GM21423 (cell line): ENCODE data around the gene TACR1.
"Not testable (repeated sequence)": the region's sequence is repeated elsewhere in the genome, so short reads cannot be mapped to it uniquely, and the experiment has no call there.

Experiments used
- ATAC-seq: cut with Tn5 transposase; IDR thresholded peaks from one replicate; pipeline ENCODE4 v1.9.1; 2021; ENCODE audit warnings: mild to moderate bottlenecking, moderate library complexity; ENCODE audit not compliant: unreplicated experiment

TACR1 gene

DNA sequence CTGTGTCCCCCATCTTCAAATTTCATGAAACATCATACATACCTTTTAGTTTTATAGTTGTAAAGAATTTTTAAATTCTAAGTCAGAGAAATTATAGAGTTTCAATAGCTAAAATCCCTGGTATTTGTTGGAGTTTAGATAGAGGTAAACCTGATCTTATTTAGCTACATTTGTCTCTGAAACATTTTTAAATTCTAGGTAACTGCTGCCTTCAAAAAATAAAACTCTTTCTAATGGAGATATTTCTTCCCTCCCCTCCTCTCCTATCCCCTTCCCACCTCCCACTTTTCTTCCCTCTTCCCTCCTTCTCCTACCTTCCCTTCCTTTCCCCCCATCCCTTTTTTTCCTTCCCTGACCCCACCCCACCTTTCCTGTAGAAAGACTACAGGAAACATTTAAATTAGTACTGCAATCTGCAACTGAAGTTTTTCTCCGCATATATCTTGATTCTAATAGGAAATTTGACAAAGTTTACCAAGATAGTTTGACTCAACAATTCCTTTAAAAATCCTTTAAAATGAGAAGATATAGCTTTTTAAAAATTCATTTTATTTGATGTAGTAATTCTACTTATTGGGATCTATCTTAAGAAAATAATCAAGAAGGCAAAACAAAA is 4.1 kb downstream of the TACR1 start:
- no peak for ATAC-seq

DNA sequence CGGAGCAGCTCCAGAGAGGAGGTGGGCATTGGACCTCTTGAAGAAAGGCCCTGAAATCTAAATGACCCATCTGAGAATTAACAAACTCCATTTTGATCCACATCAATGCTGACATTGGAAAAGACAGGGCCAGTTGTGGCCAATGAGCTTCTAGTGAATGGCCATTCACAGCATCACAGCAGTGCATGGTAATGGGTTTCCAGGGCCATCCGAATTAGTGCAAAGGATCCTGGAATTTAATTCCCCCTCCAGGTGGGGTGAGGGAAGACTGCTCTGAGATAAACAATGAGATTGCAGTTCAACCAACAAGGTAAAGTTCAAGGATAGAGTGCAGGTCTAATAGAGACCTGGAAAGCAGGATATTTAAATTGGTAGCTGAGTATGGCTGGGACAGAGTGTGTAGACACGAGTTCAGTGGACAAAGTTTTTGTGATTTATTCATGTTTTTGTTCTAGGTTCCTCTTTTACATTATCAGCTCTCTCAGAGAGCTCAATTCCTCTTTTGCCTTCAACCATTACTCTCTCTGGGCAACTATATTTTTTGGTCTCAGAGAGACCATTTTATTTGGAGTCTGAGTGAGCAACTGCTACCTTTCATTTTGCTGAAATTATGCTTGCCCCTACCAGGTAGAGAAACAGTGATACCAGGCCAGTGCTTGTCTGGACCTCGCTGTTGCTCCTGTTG is 5.0 kb downstream of the TACR1 start:
- no peak for ATAC-seq

DNA sequence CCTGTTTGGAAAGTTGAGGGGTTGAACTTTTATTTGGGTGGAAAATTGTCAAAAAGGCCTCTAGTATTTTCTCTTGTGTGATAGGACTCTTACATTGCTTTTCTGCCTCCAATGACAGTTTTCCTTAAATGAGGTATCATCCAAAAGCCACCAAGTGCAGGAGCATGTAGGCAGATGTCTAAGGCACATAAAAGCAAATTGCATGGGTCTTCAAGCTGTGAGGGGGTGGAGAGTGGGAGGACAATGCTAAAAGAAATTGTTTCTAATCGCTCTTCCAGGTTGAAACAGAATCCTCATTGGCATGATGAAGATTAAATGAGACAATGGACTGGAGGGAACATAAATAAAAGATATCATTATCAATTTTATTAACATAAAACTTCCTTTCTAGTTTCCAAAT is 6.8 kb downstream of the TACR1 start:
- ATAC-seq: no peak

DNA sequence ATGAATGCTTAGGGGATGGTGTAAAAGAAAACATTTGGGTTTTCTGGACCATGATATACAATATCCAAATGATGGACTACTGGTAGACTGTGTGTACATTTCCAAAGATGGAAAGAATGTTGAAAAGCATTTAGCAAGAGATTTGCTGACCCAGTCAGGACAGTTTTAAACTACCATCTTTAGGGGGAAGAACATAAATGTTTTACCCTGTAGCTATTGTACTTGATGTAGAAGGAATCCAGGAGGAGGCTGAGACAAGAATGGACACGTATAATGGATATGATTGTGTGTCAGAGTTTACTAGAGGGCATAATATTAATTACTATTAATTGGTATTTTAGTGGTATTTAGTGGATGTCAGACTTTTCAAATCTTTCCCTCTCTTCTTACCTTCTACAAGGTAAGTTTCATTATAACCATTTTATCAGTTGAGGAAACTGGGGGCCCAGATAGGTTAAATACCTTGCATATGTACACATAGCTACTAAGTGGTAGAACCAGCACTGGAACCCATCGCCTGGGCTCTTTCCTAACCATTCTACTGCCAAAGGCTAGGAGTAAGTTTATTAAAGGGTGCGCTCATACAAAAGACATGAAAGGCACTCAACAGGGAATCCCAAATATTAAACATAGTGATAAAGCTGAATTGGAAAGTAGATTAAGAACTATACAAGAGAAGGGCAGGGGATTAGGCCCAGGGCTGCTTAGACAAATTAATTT is 8.9 kb downstream of the TACR1 start:
- no peak for ATAC-seq

DNA sequence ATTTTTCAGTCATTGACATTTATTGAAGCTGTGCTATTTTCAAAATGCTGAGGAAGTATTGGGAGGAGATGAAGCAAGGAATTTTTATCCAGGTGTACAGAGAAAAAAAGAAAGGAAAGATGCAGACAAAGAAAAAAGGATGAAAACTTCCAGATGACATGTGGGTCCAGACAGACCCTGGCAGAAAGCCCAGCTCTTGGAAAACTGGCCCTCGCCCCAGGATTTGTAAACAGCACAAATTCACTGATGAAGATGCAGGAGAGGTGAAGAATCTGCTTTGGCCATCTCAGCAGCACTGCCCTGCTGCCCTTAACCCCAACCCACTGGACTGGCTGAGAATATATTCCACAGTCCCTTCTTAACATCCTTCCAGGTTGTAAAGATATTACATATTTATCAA is 12.5 kb downstream of the TACR1 start:
- no peak for ATAC-seq

DNA sequence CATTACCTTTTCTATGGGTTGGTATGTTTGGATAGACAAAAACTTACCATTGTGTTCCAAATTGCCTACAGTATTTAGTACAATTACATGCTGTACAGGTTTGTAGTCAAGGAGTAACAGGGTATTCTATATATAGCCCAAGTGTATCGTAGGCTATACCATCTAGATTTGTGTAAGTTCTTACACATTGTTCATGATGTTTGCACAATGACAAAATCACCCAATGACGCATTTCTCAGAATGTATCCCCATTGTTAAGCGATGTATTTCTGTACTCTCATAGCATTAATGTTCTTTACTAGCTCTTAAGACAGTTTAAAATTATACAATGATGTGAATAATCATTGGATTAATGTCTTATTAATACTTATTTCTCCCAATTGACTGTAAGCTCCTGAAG is 16.7 kb downstream of the TACR1 start:
- no peak for ATAC-seq

DNA sequence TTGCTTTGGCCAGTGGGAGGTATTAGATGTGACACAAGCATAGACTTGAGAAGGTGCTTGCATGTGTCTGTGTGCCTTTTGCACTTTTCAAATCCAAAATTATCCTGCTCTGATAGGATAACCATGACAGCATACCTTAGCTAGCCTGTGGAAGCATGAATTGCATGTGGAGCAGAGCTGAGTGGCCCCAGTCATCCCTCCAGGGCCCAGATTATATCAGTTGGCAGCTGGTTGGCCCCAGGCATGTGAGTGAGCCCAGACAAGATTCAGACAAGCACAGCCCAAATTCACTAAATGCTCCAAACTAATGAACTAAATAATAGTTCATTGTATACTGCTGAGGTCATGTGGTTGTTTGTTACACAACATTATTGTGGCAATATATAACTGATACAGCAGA is 18.8 kb downstream of the TACR1 start:
- ATAC-seq: no peak

DNA sequence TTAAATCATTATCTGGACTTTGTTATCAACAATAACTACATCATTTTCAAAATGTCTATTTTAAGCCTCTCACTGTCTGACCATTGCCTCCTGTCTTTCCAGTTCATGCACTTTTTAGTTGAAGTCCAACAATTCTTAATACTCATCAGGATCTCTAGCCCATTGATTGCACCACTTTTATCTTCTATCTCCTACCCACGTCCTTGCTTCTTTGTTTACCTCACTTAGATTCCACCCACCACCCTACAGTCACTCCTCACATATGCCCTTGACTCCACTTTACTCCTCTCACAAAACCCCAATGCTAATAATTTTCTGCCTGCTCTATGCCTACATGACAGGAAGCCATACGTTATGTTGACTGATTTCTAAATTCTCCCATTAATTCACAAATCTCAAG is 21.9 kb downstream of the TACR1 start:
- no peak for ATAC-seq

DNA sequence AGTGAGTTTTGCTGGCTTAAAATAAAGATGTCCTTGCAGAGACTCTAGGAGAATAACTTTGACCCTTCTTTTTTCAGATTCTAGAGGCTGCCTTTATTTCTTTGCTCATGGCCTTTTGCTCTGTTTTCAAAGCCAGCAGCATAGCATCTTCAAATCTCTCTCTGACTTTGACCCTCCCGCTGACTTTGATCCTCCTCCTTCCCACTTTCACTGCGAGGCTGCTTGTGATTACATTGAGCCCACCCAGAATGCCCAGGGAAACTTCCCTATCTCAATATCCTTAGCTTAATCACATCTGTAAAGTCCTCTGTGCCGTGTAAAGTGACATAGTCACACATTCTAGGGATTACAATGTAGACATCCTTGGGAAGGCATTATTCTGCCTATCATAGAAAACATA is 23.9 kb downstream of the TACR1 start:
- ATAC-seq: no peak

DNA sequence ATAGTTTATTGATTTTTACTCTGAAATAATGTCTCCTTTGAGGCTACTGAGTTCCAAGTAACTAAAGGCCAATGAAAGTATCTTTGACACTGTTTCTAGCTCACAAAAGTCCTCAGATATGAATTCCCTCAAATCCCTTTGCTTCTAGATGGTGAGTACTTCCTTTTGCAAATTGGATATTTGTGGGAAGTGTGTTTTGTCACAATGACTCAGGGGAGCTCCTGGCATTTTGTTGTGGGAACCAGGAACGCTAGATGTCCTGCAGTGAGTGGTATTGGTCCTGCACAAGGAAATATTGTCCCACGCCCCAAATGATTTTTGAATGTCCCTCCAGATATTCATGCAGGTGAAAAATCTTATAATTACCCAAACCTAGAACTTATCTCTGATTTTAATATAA is 24.3 kb downstream of the TACR1 start:
- no peak for ATAC-seq

DNA sequence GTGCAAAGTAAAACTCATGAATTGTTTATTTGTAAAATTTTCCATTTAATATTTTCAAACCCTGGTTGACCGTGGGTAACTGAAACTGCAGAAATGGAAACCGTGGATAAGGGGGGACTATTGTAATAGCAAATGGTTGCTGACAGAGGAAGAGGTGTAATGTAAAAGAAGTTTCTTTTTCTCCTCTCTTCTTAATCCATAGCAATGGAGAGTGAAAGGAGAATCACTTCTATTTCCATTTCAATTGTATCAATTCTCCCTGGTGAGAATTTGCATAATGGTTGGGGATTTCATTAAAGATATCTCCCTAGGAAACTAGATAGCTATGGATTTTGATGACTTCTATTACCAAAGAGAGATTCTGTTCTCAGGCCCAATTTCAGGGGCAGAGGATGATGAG is 24.8 kb downstream of the TACR1 start:
- ATAC-seq: no peak

DNA sequence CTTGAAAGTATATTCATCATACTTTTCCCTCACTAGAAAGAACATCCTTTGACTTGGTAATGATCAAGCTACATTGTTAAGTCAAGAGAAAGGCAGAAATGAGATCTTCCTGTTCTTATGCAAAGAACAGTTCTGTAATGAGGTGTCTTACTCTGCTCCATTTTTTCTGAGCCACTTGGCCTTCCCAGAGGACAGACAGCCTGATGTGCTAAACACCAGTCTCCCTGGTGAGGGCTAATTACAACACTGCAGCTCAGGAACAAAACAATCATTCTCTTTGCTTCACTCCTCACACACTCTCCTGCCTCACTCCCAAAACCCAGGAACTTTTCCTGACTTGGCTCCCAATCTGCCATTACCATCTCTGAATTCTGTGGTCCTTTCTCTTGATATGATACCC is 25.6 kb downstream of the TACR1 start:
- ATAC-seq: no peak

DNA sequence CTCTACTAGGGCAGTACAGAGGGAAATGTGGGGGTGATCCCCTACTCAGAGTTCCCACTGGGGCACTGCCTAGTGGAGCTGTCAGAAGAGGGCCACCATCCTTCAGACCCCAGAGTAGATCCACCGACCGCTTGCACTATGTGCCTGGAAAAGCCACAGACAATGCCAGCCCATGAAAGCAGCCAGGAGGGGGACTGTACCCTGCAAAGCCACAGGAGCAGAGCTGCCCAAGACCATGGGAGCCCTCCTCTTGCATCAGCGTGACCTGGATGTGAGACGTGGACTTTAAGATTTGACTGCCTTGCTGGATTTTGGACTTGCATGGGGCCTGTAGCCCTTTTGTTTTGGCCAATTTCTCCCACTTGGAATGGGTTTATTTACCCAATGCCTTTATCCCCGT is 27.9 kb downstream of the TACR1 start:
- ATAC-seq: not testable (repeated sequence)

DNA sequence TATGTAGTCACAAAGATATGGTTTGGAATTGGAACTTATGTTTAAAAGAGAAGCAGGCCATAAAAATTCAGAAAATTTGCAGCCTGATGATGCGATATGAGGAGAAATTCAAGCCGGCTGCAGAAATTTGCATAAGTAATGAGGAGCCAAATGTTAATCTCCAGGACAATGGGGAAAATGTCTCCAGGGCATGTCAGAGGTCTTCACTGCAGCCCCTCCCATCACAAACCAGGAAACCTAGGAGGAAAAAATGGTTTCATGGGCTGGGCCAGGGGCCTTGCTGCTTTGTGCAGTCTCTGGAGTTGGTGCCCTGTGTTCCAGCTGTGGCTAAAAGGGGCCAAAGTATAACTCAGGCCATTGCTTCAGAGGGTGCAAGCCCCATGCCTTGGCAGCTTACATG is 28.4 kb downstream of the TACR1 start:
- no peak for ATAC-seq

DNA sequence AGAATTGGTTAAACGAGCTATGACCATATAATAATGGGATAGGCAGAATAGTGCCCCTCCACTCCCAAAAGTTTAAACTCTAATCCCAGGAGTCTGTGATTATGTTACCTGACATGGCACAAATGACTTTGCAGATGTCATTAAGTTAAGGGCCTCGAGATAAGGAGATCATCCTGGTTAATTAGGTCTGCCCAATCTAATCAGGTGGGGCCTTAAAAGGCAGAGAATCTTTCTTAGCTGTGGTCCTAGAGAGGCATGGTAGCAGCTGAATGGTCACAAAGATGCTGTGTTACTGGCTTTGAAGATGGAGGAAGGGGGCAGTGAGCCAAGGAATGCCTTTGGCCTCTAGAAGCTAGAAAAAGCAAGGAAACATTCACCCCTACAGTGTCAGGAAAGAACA is 31.1 kb downstream of the TACR1 start:
- no peak for ATAC-seq

DNA sequence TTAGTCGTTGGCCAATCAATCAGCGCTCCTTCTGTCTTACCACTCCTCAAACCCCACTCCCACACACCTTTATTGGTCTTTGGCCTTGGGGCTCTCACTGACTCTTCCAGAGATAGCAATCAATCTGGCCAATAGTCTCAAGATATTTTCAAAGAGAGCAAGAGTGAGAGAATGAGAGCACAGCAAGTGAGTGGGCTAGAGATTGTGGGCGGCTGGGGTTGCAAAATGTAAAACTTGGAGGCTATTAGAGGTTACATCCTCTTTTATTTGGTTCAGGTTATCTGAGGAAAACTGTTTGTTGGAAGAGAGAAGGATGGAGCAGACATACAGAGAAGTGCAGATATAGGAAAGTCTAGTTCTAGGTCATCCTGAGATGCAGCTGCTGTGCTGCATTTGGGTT is 32.8 kb downstream of the TACR1 start:
- no peak for ATAC-seq

DNA sequence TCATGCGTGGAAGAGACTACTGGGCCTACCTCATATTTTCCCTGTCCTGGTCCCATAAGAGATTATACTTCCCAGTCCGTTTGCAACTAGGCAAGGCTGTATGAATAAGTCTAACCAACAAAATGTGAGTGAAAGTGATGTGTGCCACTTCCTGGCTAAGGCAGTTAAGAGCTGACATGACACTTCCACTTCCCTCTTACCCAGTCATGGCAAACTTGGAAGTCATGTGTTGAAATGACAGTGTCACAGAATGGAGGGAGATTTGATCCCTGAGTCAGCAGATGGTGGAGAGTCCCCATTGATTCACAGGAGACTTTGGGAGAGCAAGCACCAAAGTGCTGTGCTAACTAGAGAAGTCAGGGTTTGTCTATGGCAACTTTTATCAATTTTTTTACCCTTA is 36.4 kb downstream of the TACR1 start:
- no peak for ATAC-seq

DNA sequence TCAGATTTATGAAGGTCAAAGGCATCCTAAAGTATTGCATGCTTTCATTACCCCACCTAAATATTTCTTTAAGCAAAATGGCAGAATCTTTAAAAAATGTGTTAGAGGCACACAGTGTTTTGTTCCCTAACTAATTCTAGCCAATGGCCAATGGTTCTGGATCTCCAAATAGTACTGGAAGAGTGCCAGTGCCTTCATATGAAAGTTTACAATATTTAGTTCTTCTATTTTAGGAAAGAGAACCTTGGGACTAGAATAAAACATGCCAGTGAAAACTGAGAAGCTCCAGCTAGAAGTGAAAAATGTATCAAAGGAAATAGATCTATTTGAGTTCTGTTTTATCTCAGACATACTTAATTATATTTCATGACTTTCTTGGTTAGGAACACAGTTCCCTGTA is 37.1 kb downstream of the TACR1 start:
- no peak for ATAC-seq

DNA sequence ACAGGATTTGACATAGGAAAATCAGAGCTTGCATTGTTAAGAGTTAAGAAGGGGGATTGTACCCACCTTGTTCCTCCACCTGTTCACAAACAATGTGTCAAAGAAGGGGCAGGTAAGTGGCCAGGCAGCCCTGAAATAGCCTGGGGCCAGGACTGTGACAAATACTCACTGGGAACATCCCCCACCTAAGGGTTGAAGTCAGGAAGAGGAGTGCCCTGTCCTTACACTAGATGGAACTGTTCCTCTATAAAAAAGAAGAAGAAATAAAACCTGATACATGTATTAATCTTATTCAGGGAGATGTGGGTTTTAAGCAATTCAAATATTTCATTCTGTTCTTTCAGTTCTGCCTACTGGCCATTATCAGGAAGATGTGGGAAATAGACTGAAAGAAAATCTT is 41.9 kb downstream of the TACR1 start:
- ATAC-seq: no peak

DNA sequence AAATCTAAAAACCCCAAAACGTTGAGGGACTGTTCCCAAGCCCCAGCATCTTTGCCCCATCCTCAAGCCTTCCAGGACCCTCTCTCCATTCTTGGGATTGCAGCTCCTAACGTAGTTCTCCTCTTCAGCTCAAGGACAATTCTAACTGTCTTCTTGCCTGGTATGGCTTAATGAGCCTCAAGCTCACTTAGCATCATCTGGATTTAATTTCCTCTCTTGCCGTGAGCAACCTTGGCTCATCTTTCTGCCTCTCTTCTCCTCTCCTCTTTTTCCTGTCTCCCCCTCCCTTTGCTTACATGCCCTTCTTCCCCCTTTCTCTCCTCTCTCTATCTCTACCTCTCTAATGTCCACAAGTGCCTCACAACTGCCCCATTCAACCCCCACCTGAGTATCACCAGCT is 44.2 kb downstream of the TACR1 start:
- no peak for ATAC-seq

DNA sequence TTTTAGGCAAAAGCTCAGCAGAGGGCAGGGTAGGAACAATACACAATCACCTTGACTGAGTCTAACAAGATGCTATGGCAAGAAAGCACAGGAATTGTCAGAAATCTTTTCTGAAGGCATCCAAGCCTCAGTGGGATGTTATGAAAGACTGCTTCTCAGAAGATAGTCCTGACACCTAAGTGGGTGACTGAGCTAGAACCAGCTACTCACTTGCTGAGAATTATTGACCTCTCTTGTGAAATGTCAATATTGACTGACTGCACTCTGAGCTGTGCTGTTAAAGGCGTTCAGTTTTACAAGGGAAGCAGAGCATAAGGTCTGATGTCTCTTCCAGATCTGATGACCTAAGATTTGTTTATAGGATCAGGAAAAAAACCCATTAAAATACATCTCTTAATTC is 46.1 kb downstream of the TACR1 start:
- ATAC-seq: no peak

DNA sequence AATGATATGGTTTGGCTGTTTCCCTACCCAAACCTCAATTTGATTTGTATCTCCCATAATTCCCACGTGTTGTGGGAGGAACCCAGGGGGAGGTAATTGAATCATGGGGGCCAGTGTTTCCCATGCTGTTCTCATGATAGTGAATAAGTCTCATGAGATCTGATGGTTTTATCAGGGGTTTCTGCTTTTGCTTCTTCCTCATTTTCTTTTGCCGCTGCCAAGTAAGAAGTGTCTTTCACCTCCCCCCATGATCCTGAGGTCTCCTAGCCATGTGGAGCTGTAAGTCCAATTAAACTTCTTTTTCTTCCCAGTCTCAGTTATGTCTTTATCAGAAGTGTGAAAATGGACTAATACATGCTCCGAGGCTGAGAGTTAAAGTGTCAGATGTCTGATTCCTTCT is 47.1 kb downstream of the TACR1 start:
- not testable (repeated sequence) for ATAC-seq
